B cell (primary cell): Measurements from ENCODE around the gene MT4. TPM values are rescaled to one million over a fixed set of nuclear protein-coding genes. Genes with fewer than 3 reads are reported as not detected.

Experiments used
- ATAC-seq: fragments of 200-7000 bp; cut with Tn5 transposase; one replicate; pipeline ENCODE4 v1.10.0; 2021; ENCODE audit warnings: low read depth, mild to moderate bottlenecking, moderate number of reproducible peaks, moderate library complexity
- CTCF ChIA-PET: fragments of 350-600 bp; sonication (Branson Sonifier 250); formaldehyde crosslinking; loops from one replicate; lab custom pipeline; 2021; ENCODE audit warnings: antibody characterized with exemption, inconsistent platforms; lab: Charles Lee
- POLR2A ChIA-PET: fragments of 350-600 bp; sonication (Branson Sonifier 250); formaldehyde crosslinking; loops from one replicate; lab custom pipeline; 2021; ENCODE audit warnings: antibody characterized with exemption; lab: Charles Lee
- DNase-seq: peaks from one replicate; pipeline ENCODE4 v3.0.0; 2013
- H2AFZ ChIP-seq: 2 replicates; pipeline ENCODE4 v1.6.1; 2012; ENCODE audit warnings: mild to moderate bottlenecking, low read depth, low read length; ENCODE audit not compliant: insufficient read depth, poor library complexity, severe bottlenecking
- H3K27ac ChIP-seq, 2 donors: 1 replicate in 1 of 2; 2 replicates in 1 of 2; pipeline ENCODE4 v1.5.1; 2012 to 2013; ENCODE audit warnings: low read length in 2 of 2, mild to moderate bottlenecking in 2 of 2, moderate library complexity in 1 of 2
- H3K27me3 ChIP-seq, 4 experiments: fragments of 200-600 bp in 1 of 4; sonication (generic) in 1 of 4; replicated peaks in 1 of 4; 1 replicate in 2 of 4; 2 replicates in 2 of 4; pipeline versions ENCODE4 v1.6.1 to v1.7.0; 2013 to 2016; ENCODE audit warnings: low read length in 3 of 4, mild to moderate bottlenecking in 2 of 4, mixed read lengths in 1 of 4, moderate library complexity in 1 of 4; ENCODE audit not compliant: insufficient read depth in 4 of 4, control insufficient read depth in 3 of 4; ENCODE audit errors: control extremely low read depth in 1 of 4
- H3K36me3 ChIP-seq, 2 experiments: replicated peaks in 1 of 2; 1 replicate in 1 of 2; 2 replicates in 1 of 2; pipeline versions ENCODE4 v1.6.1 to v1.7.1; 2013; ENCODE audit warnings: low read length in 1 of 2; ENCODE audit not compliant: insufficient read depth in 2 of 2, control insufficient read depth in 1 of 2; ENCODE audit errors: control extremely low read depth in 1 of 2, extremely low read depth in 1 of 2
- H3K4me1 ChIP-seq, 2 donors: fragments of 200-600 bp in 1 of 2; sonication (generic) in 1 of 2; 1 replicate in 1 of 2; 2 replicates in 1 of 2; pipeline versions ENCODE4 v1.5.1 to v1.6.1; 2013 to 2017; ENCODE audit warnings: low read length in 2 of 2; ENCODE audit not compliant: control insufficient read depth in 2 of 2, insufficient read depth in 2 of 2
- H3K4me2 ChIP-seq: replicated peaks from 2 replicates; pipeline ENCODE3; 2012; ENCODE audit warnings: mild to moderate bottlenecking, low read depth, low read length; ENCODE audit not compliant: poor library complexity, severe bottlenecking
- H3K4me3 ChIP-seq, 5 experiments: fragments of 200-600 bp in 1 of 5; sonication (generic) in 1 of 5; 1 replicate in 3 of 5; 2 replicates in 2 of 5; pipeline versions ENCODE4 v1.5.1 to v1.7.0; 2011 to 2016; ENCODE audit warnings: low read length in 4 of 5, mild to moderate bottlenecking in 4 of 5, low read depth in 2 of 5, control low read depth in 1 of 5, moderate library complexity in 1 of 5; ENCODE audit not compliant: insufficient read depth in 1 of 5; ENCODE audit errors: control extremely low read depth in 1 of 5, extremely low read depth in 1 of 5
- H3K79me2 ChIP-seq: fragments of 200-600 bp; sonication (generic); one replicate; pipeline ENCODE4 v1.6.0; 2016; ENCODE audit warnings: low read length; ENCODE audit not compliant: control insufficient read depth, insufficient read depth
- H3K9ac ChIP-seq: fragments of 200-600 bp; sonication (generic); 2 replicates; pipeline ENCODE4 v1.6.1; 2017; ENCODE audit warnings: mild to moderate bottlenecking, low read length, moderate library complexity
- H3K9me3 ChIP-seq, 3 donors: one replicate each; pipeline versions ENCODE4 v1.6.1 to v1.7.1; 2013; ENCODE audit warnings: low read length in 2 of 3; ENCODE audit not compliant: control insufficient read depth in 2 of 3, insufficient read depth in 1 of 3; ENCODE audit errors: control extremely low read depth in 1 of 3
- H4K20me1 ChIP-seq: 2 replicates; pipeline ENCODE4 v1.6.0; 2012; ENCODE audit warnings: mild to moderate bottlenecking, low read length; ENCODE audit not compliant: insufficient read depth, control insufficient read depth, poor library complexity, severe bottlenecking
- H3K27ac Mint-ChIP-seq: one replicate; pipeline ENCODE4 v1.8.0; 2021; ENCODE audit warnings: mixed read lengths
- H3K27me3 Mint-ChIP-seq: one replicate; pipeline ENCODE4 v1.8.0; 2021; ENCODE audit warnings: mixed read lengths
- H3K4me1 Mint-ChIP-seq: one replicate; pipeline ENCODE4 v1.8.0; 2021; ENCODE audit warnings: mixed read lengths
- H3K4me3 Mint-ChIP-seq: one replicate; pipeline ENCODE4 v1.8.0; 2021; ENCODE audit warnings: mixed read lengths
- H3K9me3 Mint-ChIP-seq: one replicate; pipeline ENCODE4 v1.8.0; 2022; ENCODE audit warnings: mixed read lengths; ENCODE audit not compliant: insufficient read depth
- CTCF ChIP-seq: fragments of 200-600 bp; IDR thresholded peaks from one replicate; pipeline ENCODE4 v1.8.0; 2022; ENCODE audit warnings: antibody characterized with exemption, mild to moderate bottlenecking
- EZH2 ChIP-seq: IDR thresholded peaks from 2 replicates; pipeline ENCODE4 v1.6.1; 2012; ENCODE audit warnings: borderline replicate concordance, low read depth, mild to moderate bottlenecking, moderate library complexity, low read length; ENCODE audit not compliant: insufficient read depth, poor library complexity, severe bottlenecking
- WGBS: methylation state at CpG from one replicate; pipeline ENCODE4 v1.1.5; 2013; ENCODE audit warnings: missing lambda C conversion rate; ENCODE audit not compliant: insufficient coverage; 5-methylcytosine and 5-hydroxymethylcytosine counted together
- intact Hi-C: fragments of 100-400 bp; cut with micrococcal nuclease; formaldehyde crosslinking; loops from one replicate; pipeline ENCODE4 v1.10.0; 2022
- polyA plus RNA-seq: library from polyadenylated mRNA; depleted of rRNA; stranded (reverse); fragments of >200 nt; gene quantifications from 2 replicates; pipeline ENCODE4 v1.2.3, GENCODE V29; 2012
- total RNA-seq, 2 donors: library from RNA; stranded (reverse); fragments of 120-200 nt in 1 of 2; gene quantifications; 1 replicate in 1 of 2; 2 replicates in 1 of 2; pipeline versions ENCODE4 v1.2.3 to v1.2.4, GENCODE V29; 2013 to 2022

Gene MT4
- total and polyA plus RNA-seq, 2 donors (not counting 1 experiment from before 2014, with no cell fraction given), result not detected

GRCh38 chr16:56611281-56611833, 46.5 kb downstream of the MT4 start:
- H3K4me1 ChIP-seq, result peaks cover 21 to 41% of the 10 kb centered on the region in 2 donors
- POLR2A ChIA-PET, result interaction anchor here (0.6 kb wide), 1 partner anchor 8 kb away, joined by 3 read pairs; no protein-coding TSS in a partner anchor
- H2AFZ ChIP-seq, result no peak overlapping the region
- H3K9me3 Mint-ChIP-seq, result no peaks in the 10 kb centered on the region
- H3K4me1 Mint-ChIP-seq, result peaks cover 37% of the 10 kb centered on the region
- no peaks in the 10 kb centered on the region for H3K9me3 ChIP-seq
- H3K36me3 ChIP-seq, result no peaks in the 10 kb centered on the region
- H3K4me3 ChIP-seq, result no peak overlapping the region
- CTCF ChIA-PET, result interaction anchor here (0.9 to 1.8 kb wide), 5 partner anchors 10 to 160 kb away, joined by 3 to 5 read pairs (median 4); partner anchors contain the start of genes NUDT21 and OGFOD1
- WGBS, result 93% methylated on average over 2 of the region's 2 CpGs
- intact Hi-C loops, result no loop called here
- H3K4me3 Mint-ChIP-seq, result peak overlapping the region; percentile 30
- no peak overlapping the region for H3K27ac ChIP-seq
- TF ChIP-seq CTCF (no peak), EZH2 (no peak)
- H3K9ac ChIP-seq, result no peak overlapping the region
- H4K20me1 ChIP-seq, result no peaks in the 10 kb centered on the region
- H3K27me3 ChIP-seq, result peaks cover 0 to 2% (median 0%) of the 10 kb centered on the region in 4 experiments
- H3K4me2 ChIP-seq, result no peak overlapping the region
- no peak for ATAC-seq
- H3K27ac Mint-ChIP-seq, result peak overlapping the region; percentile 66
- H3K79me2 ChIP-seq, result no peaks in the 10 kb centered on the region
- DNase-seq, result no peak
- peaks cover 1% of the 10 kb centered on the region for H3K27me3 Mint-ChIP-seq

GRCh38 chr16:56613706-56614105, 48.8 kb downstream of the MT4 start:
- Mint-ChIP-seq H3K4me3 (no peak overlapping the region), H3K27ac (no peak overlapping the region), H3K4me1 (peaks cover 35% of the 10 kb centered on the region), H3K9me3 (no peaks in the 10 kb centered on the region), H3K27me3 (peaks cover 21% of the 10 kb centered on the region)
- peaks cover 26 to 35% of the 10 kb centered on the region in 2 donors for H3K4me1 ChIP-seq
- TF ChIP-seq EZH2 (no peak), CTCF (no peak)
- DNase-seq, result no peak
- no peak overlapping the region for H3K27ac ChIP-seq
- no peak overlapping the region for H3K4me2 ChIP-seq
- CTCF ChIA-PET, result no interaction called here
- no peak overlapping the region for H3K4me3 ChIP-seq
- no peaks in the 10 kb centered on the region for H3K9me3 ChIP-seq
- no peak for ATAC-seq
- H3K9ac ChIP-seq, result no peak overlapping the region
- no peaks in the 10 kb centered on the region for H3K79me2 ChIP-seq
- H2AFZ ChIP-seq, result no peak overlapping the region
- POLR2A ChIA-PET, result no interaction called here
- no peaks in the 10 kb centered on the region for H4K20me1 ChIP-seq
- peaks cover 0 to 25% (median 12%) of the 10 kb centered on the region in 4 experiments for H3K27me3 ChIP-seq
- no peaks in the 10 kb centered on the region for H3K36me3 ChIP-seq
- intact Hi-C loops, result no loop called here
